Natural killer cell (primary cell): Measurements from ENCODE around the gene PPP1R13B. TPM values are rescaled to one million over a fixed set of nuclear protein-coding genes. Genes with fewer than 3 reads are reported as not detected.

ENCODE experiments used
- ATAC-seq, 3 donors: fragments of 150-1000 bp in 2 of 3; fragments of 200-7000 bp in 1 of 3; cut with Tn5 transposase; 1 replicate in 1 of 3; 2 replicates in 2 of 3; pipeline ENCODE4 v1.10.0; 2021; ENCODE audit warnings: mild to moderate bottlenecking in 2 of 3, moderate library complexity in 2 of 3
- DNase-seq, 2 donors: peaks; one replicate each; pipeline versions ENCODE4 v3.0.0 to v3.0.0-alpha.2; 2013 to 2021; ENCODE audit warnings: mixed read lengths in 1 of 2
- H3K27ac ChIP-seq: one replicate; pipeline ENCODE4 v1.5.1; 2013; ENCODE audit warnings: mild to moderate bottlenecking, low read length
- H3K27me3 ChIP-seq: one replicate; pipeline ENCODE4 v1.6.1; 2013; ENCODE audit warnings: low read length; ENCODE audit not compliant: control insufficient read depth, insufficient read depth
- H3K36me3 ChIP-seq: one replicate; pipeline ENCODE4 v1.6.1; 2013; ENCODE audit warnings: low read length; ENCODE audit not compliant: control insufficient read depth, insufficient read depth
- H3K4me1 ChIP-seq: one replicate; pipeline ENCODE4 v1.6.1; 2013; ENCODE audit warnings: low read length; ENCODE audit not compliant: control insufficient read depth, insufficient read depth
- H3K4me3 ChIP-seq: one replicate; pipeline ENCODE4 v1.5.1; 2013; ENCODE audit warnings: low read length
- H3K9me3 ChIP-seq: one replicate; pipeline ENCODE4 v1.6.1; 2013; ENCODE audit warnings: low read length; ENCODE audit not compliant: control insufficient read depth, insufficient read depth
- H3K27ac Mint-ChIP-seq, 2 donors: one replicate each; pipeline ENCODE4 v1.8.0; 2022; ENCODE audit warnings: mild to moderate bottlenecking in 2 of 2, mixed read lengths in 2 of 2, moderate library complexity in 1 of 2
- H3K27me3 Mint-ChIP-seq, 2 donors: one replicate each; pipeline ENCODE4 v1.8.0; 2022; ENCODE audit warnings: low read depth in 2 of 2, mixed read lengths in 2 of 2
- H3K36me3 Mint-ChIP-seq: one replicate; pipeline ENCODE4 v1.8.0; 2022; ENCODE audit warnings: mixed read lengths
- H3K4me1 Mint-ChIP-seq, 2 donors: one replicate each; pipeline ENCODE4 v1.8.0; 2022; ENCODE audit warnings: mixed read lengths in 2 of 2
- H3K4me3 Mint-ChIP-seq: one replicate; pipeline ENCODE4 v1.8.0; 2022; ENCODE audit warnings: mild to moderate bottlenecking, moderate library complexity, mixed read lengths
- H3K9me3 Mint-ChIP-seq, 2 donors: one replicate each; pipeline ENCODE4 v1.8.0; 2022; ENCODE audit warnings: mixed read lengths in 2 of 2
- WGBS: methylation state at CpG from one replicate; pipeline ENCODE4 v1.1.7; 2013; ENCODE audit warnings: missing lambda C conversion rate; ENCODE audit not compliant: insufficient coverage; 5-methylcytosine and 5-hydroxymethylcytosine counted together
- intact Hi-C: fragments of 100-400 bp; cut with micrococcal nuclease; formaldehyde crosslinking; loops from one replicate; pipeline ENCODE4 v1.14.2; 2022
- total RNA-seq, 4 donors: library from RNA; stranded (reverse); fragments of 120-200 nt in 1 of 4; gene quantifications; one replicate each; pipeline versions ENCODE4 v1.2.3 to v1.2.4, GENCODE V29; 2013 to 2022
- TF ChIP-seq, protein P1 (sequence below): fragments of 200-600 bp; IDR thresholded peaks from one replicate; pipeline ENCODE4 v1.8.0; 2022; ENCODE audit warnings: antibody characterized with exemption

PPP1R13B gene
- total RNA-seq, 3 donors from 2014 or later (not counting 1 experiment from before 2014, with no cell fraction given) = 26.5 to 35.5 (median 31.7) TPM

DNA sequence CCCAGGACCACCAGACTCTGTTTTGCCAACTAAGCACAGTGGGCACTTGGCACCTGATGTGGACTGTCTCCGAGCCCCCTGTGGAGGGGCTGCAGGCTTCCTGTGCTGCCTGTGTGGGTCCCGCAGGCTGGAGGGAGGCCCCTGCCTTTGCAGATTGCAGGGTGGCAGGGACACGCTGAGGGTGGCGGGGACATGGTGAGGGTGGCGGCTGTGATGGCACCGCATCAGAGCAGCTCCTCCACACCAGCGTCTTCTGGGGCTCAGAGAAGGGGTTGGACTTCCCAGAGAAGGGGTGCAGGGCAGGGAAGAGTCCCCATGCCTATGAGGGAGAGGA lies 123.7 kb downstream of the PPP1R13B start:
- Histone ChIP-seq H3K27ac (no peak overlapping the region), H3K36me3 (peaks cover under 1% of the 10 kb centered on the region), H3K4me3 (no peak overlapping the region), H3K27me3 (no peaks in the 10 kb centered on the region), H3K9me3 (no peaks in the 10 kb centered on the region), H3K4me1 (no peaks in the 10 kb centered on the region)
- H3K4me3 Mint-ChIP-seq = no peak overlapping the region
- H3K36me3 Mint-ChIP-seq = no peaks in the 10 kb centered on the region
- DNase-seq = no peak
- no peaks in the 10 kb centered on the region for H3K9me3 Mint-ChIP-seq
- H3K4me1 Mint-ChIP-seq = peaks cover 0 to 5% of the 10 kb centered on the region in 2 donors
- intact Hi-C loops = no loop called here
- H3K27ac Mint-ChIP-seq = no peak overlapping the region
- TF ChIP-seq, protein P1, sequence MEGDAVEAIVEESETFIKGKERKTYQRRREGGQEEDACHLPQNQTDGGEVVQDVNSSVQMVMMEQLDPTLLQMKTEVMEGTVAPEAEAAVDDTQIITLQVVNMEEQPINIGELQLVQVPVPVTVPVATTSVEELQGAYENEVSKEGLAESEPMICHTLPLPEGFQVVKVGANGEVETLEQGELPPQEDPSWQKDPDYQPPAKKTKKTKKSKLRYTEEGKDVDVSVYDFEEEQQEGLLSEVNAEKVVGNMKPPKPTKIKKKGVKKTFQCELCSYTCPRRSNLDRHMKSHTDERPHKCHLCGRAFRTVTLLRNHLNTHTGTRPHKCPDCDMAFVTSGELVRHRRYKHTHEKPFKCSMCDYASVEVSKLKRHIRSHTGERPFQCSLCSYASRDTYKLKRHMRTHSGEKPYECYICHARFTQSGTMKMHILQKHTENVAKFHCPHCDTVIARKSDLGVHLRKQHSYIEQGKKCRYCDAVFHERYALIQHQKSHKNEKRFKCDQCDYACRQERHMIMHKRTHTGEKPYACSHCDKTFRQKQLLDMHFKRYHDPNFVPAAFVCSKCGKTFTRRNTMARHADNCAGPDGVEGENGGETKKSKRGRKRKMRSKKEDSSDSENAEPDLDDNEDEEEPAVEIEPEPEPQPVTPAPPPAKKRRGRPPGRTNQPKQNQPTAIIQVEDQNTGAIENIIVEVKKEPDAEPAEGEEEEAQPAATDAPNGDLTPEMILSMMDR = no peak
- WGBS = 88% methylated on average over 7 of the region's 7 CpGs
- H3K27me3 Mint-ChIP-seq = no peaks in the 10 kb centered on the region
- ATAC-seq = no peak

DNA sequence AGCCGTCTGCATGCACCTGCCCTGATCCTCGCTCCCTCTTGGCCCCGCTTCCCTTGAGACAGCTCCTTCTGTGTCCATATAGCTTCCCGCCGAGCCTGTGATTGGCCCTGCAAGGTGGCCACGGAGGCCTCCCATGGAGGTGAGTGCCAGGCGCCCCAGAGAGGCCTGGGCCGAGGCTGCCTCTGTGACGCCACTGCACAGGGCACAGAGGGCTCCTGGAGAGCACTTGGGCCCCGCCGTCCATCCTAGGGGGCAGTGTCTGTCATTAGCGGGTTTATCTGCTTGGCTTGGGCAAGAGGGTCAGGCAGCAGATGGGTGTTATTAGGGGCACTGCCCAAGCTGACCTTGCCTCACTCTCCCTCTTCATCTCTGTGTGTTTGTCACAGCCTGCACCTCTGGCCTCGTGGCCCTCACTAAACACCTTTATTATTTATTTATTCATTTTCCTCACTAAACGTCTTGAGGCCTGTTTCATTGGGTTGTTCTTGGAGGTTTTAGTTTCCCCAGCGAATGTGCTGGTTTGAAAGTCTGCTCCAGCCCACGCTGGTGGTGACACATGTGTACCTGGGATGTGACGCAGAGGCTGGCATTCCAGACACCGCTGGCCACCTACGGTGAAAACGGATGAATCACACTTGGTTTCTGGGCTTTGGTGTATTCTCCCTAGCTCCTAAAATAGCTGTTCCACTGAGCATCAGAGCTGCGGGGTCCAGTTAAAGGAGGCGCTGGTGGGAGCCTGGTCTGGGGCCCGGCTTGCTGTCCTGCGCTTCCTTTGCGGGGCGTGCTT lies 125.8 kb downstream of the PPP1R13B start:
- DNase-seq (no peak), ATAC-seq (no peak)
- Mint-ChIP-seq H3K27me3 (no peaks in the 10 kb centered on the region), H3K9me3 (no peaks in the 10 kb centered on the region), H3K27ac (no peak overlapping the region), H3K4me3 (no peak overlapping the region), H3K4me1 (peaks cover 5 to 20% of the 10 kb centered on the region in 2 donors), H3K36me3 (no peaks in the 10 kb centered on the region)
- H3K27me3 ChIP-seq = no peaks in the 10 kb centered on the region
- TF ChIP-seq, protein P1 = no peak
- H3K27ac ChIP-seq = no peak overlapping the region
- 92% methylated on average over 21 of the region's 26 CpGs for WGBS
- H3K4me1 ChIP-seq = peaks cover 6% of the 10 kb centered on the region
- intact Hi-C loops = no loop called here
- H3K9me3 ChIP-seq = no peaks in the 10 kb centered on the region
- no peaks in the 10 kb centered on the region for H3K36me3 ChIP-seq
- no peak overlapping the region for H3K4me3 ChIP-seq

DNA sequence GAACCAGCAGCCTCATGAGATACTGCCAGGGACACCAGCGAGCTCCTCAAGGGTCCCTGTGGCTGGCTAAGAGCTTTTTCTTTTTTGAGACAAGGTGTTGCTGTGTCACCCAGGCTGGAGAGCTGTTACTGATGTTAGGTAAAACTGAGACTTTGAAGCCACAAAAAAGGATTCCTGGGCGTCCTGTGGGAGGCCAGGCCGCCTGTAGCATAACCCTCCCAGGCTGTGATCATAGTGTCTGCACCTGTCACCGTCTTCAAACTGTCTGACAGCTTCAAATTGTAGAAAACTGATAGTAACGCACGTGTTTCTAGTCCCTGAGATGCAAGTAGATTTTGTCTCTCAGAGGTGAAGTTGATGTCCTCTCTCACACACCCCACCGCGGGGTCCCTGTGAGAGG lies 127.6 kb downstream of the PPP1R13B start:
- Mint-ChIP-seq H3K4me3 (no peak overlapping the region), H3K4me1 (peaks cover 5 to 28% of the 10 kb centered on the region in 2 donors), H3K9me3 (no peaks in the 10 kb centered on the region), H3K27ac (no peak overlapping the region), H3K27me3 (no peaks in the 10 kb centered on the region), H3K36me3 (no peaks in the 10 kb centered on the region)
- Histone ChIP-seq H3K4me1 (peaks cover 10% of the 10 kb centered on the region), H3K27me3 (no peaks in the 10 kb centered on the region), H3K27ac (no peak overlapping the region), H3K9me3 (no peaks in the 10 kb centered on the region), H3K36me3 (no peaks in the 10 kb centered on the region), H3K4me3 (no peak overlapping the region)
- ATAC-seq (no peak), DNase-seq (no peak)
- intact Hi-C loops = no loop called here
- 66% methylated on average over 8 of the region's 8 CpGs for WGBS
- TF ChIP-seq, protein P1 = no peak

DNA sequence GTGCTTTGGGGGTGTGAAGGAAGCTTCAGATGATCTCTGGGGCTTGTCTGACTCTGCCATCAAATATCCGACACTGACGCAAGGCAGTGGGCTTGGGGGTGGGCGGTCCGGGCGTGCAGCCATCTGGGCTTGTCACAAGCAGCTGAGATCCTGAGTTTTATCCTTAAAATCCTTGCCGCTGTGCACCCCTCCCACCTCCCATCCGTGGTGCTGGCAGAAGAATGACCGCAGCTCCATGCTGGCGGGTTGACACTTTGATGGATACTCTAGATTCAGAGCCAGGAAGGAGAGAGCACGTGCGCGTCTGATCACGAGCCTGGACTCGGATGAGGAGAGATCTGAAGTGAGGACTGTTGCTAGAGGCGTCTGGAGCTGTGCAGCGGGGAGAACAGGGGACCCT lies 128.8 kb downstream of the PPP1R13B start:
- H3K27ac Mint-ChIP-seq = no peak overlapping the region
- H3K4me1 ChIP-seq = peaks cover 20% of the 10 kb centered on the region
- intact Hi-C loops = no loop called here
- no peaks in the 10 kb centered on the region for H3K9me3 ChIP-seq
- TF ChIP-seq, protein P1 = no peak
- no peaks in the 10 kb centered on the region for H3K27me3 Mint-ChIP-seq
- H3K27ac ChIP-seq = no peak overlapping the region
- ATAC-seq (no peak), DNase-seq (no peak)
- no peaks in the 10 kb centered on the region for H3K36me3 ChIP-seq
- H3K4me1 Mint-ChIP-seq = peaks cover 5 to 28% of the 10 kb centered on the region in 2 donors
- 90% methylated on average over 16 of the region's 16 CpGs for WGBS
- H3K27me3 ChIP-seq = no peaks in the 10 kb centered on the region
- H3K4me3 ChIP-seq = no peak overlapping the region
- no peak overlapping the region for H3K4me3 Mint-ChIP-seq
- H3K9me3 Mint-ChIP-seq = no peaks in the 10 kb centered on the region
- no peaks in the 10 kb centered on the region for H3K36me3 Mint-ChIP-seq
